Dedifferentiated amniotic fluid mesenchymal stem cell (primary cell): ENCODE results near the gene NOX3.
A peak's percentile ranks its signal among the peaks of the same experiment; 100 is the strongest.
"Not testable (repeated sequence)": the region's sequence is repeated elsewhere in the genome, so short reads cannot be mapped to it uniquely, and the experiment has no call there.

ENCODE experiments used
- DNase-seq: peaks from one replicate; pipeline ENCODE4 v3.0.0-alpha.2; 2016; ENCODE audit errors: extremely low spot score

NOX3 gene

GRCh38 chr6:155455766-155456165 is at the start of gene NOX3:
Gene NOX3, minus strand, starts transcription at chr6:155455839. Its CDS starts 39 bp downstream, at chr6:155455800.
- no peak for DNase-seq

- DNase-seq: no peak
Measured at GRCh38 chr6:155504848-155505607, 49.4 kb upstream of the NOX3 start.

GRCh38 chr6:155502393-155502792 is 46.8 kb upstream of the NOX3 start:
- no peak for DNase-seq

GRCh38 chr6:155499574-155499973 is 43.9 kb upstream of the NOX3 start:
- no peak for DNase-seq

- DNase-seq: no peak
Measured at GRCh38 chr6:155498370-155498769, 42.7 kb upstream of the NOX3 start.

- DNase-seq: no peak
Measured at GRCh38 chr6:155497273-155497672, 41.6 kb upstream of the NOX3 start.

GRCh38 chr6:155495011-155495768 is 39.6 kb upstream of the NOX3 start:
- peak; percentile 80 for DNase-seq

GRCh38 chr6:155493694-155494143 is 38.1 kb upstream of the NOX3 start:
- DNase-seq: peak; percentile 99

GRCh38 chr6:155493026-155493693 is 37.5 kb upstream of the NOX3 start:
- DNase-seq: no peak

- no peak for DNase-seq
Measured at GRCh38 chr6:155492061-155492735, 36.6 kb upstream of the NOX3 start.

GRCh38 chr6:155491421-155491820 is 35.8 kb upstream of the NOX3 start:
- DNase-seq: no peak

GRCh38 chr6:155488197-155488596 is 32.6 kb upstream of the NOX3 start:
- DNase-seq: not testable (repeated sequence)

GRCh38 chr6:155487371-155488130 is 31.9 kb upstream of the NOX3 start:
- no peak for DNase-seq

GRCh38 chr6:155486721-155487294 is 31.2 kb upstream of the NOX3 start:
- DNase-seq: no peak

GRCh38 chr6:155485756-155486155 is 30.1 kb upstream of the NOX3 start:
- no peak for DNase-seq

- DNase-seq: no peak
Measured at GRCh38 chr6:155483858-155484257, 28.2 kb upstream of the NOX3 start.

- peak; percentile 51 for DNase-seq
Measured at GRCh38 chr6:155481215-155481614, 25.6 kb upstream of the NOX3 start.

- DNase-seq: no peak
Measured at GRCh38 chr6:155473741-155474140, 18.1 kb upstream of the NOX3 start.

- DNase-seq: no peak
Measured at GRCh38 chr6:155472886-155473285, 17.2 kb upstream of the NOX3 start.

GRCh38 chr6:155470979-155471616 is 15.5 kb upstream of the NOX3 start:
- not testable (repeated sequence) for DNase-seq
